Cardiac septum (tissue), 1 donor: ENCODE data around the gene DUSP22. TPM values are rescaled to one million over a fixed set of nuclear protein-coding genes. Genes with fewer than 3 reads are reported as not detected.
"Not testable (repeated sequence)": the region's sequence is repeated elsewhere in the genome, so short reads cannot be mapped to it uniquely, and the experiment has no call there.

Experiments
- DNase-seq: peaks from one replicate; pipeline ENCODE4 v3.0.0-alpha.2; 2020; ENCODE audit warnings: low spot score
- intact Hi-C: fragments of 100-400 bp; cut with DNase I; formaldehyde crosslinking; loops from one replicate; pipeline ENCODE4 v1.14.0; 2022
- total RNA-seq: library from RNA; stranded (reverse); fragmentation: NEBNext Ultra II Directional; extraction: Animal tissue kit (Norgen Biotek cat#: 25700); gene quantifications from one replicate; pipeline ENCODE4 v1.2.1, GENCODE V29; 2021
- donor health status: DM: no; HTN: no; CAD: no.

Gene DUSP22
- total RNA-seq, 1 donor from 2014 or later: 49.2 TPM

DNA sequence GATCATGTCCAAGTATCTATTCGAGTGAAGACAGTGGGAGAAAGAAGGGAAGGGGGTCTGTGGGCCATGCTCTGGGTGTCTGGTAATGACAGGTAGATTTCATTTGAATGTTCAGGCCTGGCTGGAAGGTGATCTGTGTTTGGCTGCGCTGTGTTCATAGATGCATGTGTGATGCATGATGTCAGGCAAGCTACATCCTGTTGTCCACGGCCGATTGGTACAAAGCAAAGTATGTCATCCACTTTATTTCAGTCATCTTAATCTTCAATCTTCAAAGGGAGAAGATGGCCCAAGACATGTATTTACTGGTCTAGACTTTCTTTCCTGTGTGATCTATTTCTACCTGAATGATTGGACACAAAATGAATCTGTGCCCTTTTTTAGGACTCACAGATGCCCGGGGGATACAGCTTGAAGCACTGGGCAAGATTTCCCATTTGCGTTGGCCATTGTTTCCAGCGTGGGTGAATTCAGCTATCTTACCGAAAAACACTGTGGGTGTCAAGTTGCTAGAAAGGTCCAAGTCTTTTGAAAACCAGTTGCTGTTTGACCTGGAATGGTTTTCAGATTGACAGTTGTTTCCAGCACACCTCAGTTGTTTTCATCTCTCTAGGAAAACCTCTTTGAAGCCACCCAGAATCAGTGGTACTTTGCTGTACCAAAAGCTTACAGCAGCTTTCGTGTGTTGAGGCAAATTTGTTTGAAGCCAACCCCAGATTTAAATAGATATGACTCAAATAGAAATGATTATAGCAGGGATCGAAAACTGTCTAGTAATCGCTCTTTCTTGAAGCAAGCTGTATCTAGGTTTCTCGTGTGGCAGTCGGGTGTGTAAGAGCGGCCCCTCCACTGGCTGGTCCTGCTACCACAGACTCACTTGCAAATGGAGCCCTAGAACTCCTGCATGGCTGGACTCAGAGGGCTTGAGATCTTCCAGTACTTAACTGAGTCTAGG is 27.2 kb downstream of the DUSP22 start:
- DNase-seq: peak; percentile 74
- intact Hi-C loops: no loop called here

DNA sequence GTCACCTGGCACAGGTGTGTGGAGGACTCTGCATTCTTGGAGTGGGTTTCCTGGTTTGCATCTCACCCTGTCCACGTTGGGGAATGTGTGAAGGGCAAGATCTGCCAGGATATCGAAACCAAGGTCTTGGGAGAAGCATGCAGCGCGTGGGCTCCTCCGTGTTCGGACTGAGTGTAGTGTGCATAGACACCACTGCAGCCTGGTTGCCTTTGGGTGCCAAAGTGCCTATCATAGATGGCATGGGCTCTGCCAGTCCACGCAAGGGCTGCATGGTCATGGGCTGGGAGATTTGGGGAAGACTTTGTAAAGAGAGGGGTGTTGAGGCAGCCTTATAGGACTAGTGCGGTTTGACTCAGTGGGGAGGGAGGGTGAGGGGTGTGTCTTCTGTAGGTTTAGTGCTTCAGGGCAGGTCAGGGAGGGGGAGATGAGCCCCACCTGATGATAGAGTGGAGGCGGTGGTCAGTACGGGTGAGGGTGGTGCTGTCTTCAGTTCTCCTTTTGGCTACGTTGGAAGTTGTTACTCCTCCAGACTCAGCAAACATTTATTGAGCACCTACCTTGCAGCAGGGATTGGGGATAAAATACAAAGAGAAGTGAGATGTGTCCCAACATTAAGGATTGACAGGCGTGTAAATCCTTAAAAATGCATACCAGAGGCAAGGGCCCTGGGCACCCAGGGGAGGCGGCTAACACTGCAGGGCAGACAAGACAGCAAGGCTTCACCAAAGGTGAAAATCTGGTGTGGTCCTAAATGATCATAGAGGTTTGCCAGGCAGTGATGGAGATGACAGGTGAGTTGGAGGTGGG is 28.3 kb downstream of the DUSP22 start:
- intact Hi-C loops: no loop called here
- peak; percentile 76 for DNase-seq

DNA sequence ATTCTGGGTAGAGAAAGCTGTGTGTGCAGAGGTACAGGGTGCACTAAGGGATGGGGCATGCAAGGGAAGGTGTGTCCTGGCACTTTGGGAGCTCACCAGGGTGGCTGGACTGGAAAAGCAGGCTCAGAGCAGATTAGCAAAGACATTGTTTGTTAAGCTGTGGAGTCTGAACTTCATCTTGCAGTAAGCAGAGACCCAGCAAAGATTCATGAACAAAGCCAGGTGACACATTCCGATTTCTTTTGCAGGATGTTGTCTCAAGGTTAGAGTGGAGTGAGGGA is 28.8 kb downstream of the DUSP22 start:
- DNase-seq: peak; percentile 64

DNA sequence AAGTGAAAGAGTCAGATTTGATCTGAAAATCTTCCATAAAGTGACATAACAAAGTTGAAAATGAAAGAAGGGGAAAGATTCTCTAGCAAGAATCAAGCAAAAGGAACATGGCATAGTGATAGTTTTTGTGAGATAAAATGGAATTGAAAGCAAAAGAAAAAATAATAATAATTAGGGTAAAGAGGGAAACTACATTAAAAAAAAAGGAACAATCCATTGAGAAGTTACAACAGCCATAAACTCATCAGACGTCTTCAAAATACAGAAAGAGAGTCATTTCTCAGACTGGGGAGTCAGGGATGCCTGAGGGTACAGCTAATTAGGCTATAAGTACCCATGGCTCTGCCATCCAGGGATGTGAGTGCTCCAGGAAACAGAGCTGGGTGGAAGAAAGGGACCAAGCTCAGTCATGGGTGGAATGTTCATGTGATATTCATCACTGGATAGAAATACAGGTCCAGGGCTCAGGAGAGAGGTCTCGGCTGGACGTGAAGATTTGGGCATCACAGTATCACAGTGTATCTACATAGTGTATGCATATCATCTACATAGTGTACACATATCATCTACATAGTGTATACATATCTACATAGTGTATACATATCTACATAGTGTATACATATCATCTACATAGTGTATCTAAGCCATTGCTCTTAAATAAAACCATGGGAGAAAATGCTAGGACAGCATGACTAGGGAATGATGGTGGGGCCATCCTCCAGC is 29.4 kb downstream of the DUSP22 start:
- intact Hi-C loops: no loop called here
- peak; percentile 71 for DNase-seq

More for the DNA sequence above, 28.8 kb downstream of the DUSP22 start:
- intact Hi-C loops: no loop called here

DNA sequence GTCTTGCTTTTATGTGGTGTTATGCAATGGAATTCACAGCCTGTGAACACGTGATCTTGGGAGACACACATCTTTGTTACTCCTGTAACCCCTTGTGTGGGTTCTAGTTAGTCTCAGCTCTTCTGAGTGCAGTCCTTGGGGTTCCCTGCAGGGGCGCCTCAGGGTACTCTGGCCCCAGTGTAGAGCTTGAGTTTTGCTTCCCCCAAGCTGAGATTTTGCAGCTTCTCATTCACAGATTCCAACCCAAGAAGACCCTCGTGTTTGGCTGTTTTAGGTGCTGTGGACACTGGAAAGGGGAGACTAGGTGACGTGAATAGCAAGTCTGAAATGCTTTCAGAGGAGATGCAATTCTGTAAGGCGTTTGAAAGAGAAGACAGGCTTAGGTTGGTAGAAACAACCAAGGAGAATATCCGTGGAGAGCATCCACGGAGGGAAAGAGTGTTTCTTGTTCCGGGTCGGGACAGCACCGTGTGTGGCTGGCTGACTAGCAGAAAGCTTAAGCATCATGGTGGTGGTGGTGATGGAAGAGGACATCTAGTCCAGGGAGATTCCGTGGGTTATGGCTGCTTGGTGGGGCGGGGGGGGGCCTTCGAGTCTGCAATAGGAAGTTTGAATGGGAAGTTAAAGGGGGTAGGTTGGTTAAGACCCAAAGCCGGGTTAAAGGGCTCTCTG is 30.1 kb downstream of the DUSP22 start:
- DNase-seq: peak; percentile 71

DNA sequence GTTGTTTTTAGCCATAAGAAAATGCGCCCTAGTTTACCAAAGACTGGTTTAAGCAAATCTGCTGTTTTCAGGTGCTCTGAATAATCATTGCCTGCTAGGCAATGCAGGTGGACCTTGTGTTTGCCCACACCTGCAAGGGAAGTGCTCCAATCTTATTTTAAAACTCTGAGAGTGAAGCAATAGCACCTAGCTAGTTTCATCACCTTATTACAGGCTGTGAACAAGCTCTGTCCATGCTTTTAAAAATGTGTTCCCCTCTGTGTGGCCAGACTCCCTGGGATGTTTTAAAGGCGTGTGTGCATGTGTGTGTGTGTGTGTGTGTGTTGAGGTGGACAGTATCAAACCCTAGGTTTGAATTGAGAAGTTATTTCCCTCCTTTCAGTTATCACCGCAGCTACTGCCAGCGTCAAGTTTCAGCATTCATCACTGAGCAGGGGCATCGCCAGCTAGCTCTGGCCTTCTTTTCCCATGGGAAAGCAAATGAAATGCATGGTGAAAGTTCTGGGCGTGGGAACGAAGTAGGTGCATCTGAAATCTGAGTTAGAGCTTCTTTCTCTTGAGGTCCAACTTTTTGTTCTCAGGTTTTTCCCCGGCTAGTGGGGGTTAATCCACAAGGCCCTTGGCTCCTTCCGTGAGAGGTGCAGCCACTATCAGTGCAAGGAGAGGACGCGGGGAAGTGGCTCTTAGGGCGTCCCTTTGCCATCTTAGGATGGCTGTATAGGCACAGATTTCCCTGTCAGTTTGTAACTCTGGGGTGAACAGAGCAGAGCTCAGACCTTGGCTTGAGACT is 30.8 kb downstream of the DUSP22 start:
- intact Hi-C loops: no loop called here
- DNase-seq: peak; percentile 70

More for the DNA sequence above, 30.1 kb downstream of the DUSP22 start:
- intact Hi-C loops: no loop called here

DNA sequence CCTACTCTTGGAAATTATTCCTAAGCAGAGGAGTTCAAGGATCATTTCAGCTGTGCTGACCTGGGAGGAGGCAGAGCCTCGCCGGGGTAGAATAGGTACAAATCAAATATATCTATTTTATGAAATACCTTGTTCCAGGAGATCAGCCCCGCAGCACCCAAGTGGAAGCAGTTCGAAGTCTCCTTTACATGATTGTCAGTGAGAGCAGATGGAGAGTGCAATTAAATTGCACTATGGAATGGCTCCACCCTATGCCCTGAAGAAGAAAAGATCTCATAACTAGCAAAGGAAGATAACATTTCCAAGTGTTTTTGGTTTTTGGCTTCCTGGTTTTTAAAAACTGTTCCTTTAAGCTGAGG is 31.4 kb downstream of the DUSP22 start:
- DNase-seq: no peak

DNA sequence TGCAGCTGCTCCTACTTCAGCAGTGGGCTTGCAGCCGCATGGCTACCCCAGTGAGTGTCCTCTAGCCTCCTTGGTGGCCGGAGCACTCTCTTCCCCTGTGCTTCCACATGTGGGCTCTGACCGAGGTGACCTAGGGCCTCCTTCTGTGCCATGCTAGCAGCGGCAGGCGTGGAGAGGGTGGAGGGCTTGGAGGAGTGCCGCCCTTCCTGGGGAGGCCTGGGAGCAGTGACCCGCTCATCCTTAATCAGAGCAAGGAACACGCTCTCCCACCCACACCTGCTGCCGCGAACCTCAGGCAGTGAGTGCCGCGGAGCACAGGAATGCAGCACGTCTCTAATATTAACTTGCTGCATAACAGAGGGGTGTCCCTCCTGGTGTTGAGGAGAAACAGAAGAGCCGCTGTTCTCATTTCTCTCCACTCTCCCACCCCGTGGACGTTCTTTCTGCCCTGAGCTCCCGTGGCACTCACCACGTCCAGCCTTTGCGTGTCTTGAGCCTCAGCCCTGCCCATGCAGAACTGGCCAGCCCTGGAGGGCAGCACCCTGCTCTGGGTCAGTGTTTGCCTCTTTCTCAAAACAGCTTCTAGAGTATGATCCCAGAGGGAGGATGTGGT is 31.9 kb downstream of the DUSP22 start:
- peak; percentile 80 for DNase-seq
- intact Hi-C loops: no loop called here

More for the DNA sequence above, 31.4 kb downstream of the DUSP22 start:
- intact Hi-C loops: no loop called here

DNA sequence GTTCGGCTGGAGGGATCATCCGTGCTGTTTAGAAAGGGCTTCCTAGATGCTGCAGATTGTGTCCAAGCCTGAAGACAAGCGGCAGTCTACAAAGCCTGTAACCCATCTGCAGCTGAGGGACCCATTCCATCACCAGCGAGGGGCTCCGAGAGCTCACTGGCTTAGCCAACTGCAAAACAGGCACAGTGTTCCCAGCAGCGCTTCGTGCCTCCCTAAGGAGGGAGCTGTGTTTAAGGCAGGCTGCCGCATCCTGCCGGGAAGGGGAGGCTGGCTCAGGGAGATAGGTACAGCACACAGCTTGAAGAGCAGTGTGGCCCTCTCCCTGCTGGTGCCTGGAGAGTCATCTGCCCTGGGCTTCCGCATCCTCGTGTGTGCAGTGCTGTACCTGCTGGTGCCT is 32.4 kb downstream of the DUSP22 start:
- intact Hi-C loops: no loop called here
- DNase-seq: peak; percentile 79

DNA sequence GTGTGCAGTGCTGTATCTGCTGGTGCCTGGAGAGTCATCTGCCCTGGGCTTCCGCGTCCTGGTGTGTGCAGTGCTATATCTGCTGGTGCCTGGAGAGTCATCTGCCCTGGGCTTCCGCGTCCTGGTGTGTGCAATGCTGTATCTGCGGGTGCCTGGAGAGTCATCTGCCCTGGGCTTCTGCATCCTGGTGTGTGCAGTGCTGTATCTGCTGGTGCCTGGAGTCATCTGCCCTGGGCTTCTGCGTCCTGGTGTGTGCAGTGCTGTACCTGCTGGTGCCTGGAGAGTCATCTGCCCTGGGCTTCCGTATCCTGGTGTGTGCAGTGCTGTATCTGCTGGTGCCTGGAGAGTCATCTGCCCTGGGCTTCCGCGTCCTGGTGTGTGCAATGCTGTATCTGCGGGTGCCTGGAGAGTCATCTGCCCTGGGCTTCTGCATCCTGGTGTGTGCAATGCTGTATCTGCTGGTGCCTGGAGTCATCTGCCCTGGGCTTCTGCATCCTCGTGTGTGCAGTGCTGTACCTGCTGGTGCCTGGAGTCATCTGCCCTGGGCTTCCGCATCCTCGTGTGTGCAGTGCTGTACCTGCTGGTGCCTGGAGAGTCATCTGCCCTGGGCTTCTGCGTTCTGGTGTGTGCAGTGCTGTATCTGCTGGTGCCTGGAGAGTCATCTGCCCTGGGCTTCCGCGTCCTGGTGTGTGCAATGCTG is 33.0 kb downstream of the DUSP22 start:
- intact Hi-C loops: not testable (repeated sequence)
- peak; percentile 74 for DNase-seq

DNA sequence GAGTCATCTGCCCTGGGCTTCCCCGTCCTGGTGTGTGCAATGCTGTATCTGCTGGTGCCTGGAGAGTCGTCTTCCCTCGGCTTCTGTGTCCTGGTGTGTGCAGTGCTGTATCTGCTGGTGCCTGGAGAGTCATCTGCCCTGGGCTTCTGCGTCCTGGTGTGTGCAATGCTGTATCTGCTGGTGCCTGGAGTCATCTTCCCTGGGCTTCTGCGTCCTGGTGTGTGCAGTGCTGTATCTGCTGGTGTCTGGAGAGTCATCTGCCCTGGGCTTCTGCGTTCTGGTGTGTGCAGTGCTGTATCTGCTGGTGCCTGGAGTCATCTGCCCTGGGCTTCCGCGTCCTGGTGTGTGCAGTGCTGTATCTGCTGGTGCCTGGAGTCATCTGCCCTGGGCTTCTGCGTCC is 33.8 kb downstream of the DUSP22 start:
- peak; percentile 75 for DNase-seq
- intact Hi-C loops: not testable (repeated sequence)

DNA sequence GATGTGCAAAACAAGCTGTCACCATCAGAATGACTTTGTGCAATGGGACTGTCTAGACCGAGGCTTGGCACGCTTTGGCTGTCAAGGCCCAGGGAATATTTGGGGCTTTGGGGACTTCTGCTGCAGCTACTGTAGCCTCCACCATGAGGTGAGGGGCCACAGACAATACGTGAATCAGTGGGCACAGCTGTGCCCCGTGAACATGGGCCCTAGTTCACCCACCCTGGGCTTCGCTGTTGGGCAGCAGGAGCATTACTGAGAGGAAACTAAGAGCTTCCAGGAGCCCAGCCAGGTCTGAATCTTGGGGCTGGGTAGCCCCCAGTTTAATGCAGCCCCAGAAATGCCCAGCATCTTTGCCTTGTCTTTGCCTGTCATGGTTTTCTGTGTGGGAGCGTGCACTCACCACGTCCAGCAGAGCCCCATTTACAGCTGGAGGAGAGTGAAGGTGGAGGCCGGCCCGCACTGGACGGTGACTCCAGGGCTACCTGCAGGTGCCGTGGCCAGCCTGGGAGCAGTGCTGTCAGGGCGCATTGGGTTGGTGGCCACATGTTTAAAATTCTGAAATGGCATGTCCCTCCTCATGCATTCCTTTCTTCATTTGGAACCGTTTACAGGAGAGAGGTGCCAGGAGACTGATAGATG is 34.7 kb downstream of the DUSP22 start:
- peak; percentile 81 for DNase-seq
- intact Hi-C loops: no loop called here

DNA sequence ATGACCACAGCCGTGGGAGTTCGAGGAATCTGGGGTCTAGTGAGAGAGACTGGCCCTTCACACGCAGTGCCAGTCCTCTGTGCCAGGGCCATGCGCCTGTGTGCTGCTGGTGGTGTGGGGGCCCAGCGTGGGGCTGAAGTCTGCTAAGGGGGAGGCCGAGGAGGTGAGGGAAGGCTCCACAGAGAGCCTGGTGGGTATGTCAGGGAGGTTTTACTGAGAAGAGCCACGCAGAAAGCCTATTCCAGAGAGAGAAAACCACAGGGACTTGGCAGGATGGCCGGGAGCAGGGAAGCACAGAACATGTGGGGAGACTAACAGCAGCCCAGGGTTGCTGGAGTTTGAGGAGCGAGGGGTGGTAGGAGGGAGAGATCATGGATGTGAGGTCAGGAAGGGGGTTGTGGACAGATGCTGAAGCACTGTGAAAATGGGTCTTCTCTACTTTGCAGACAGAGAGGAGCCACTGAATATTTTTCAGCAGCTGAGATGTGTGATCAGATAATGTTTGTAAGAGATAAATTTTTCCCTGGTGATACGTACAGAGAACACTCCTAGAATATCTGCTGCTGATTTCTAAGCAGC is 35.3 kb downstream of the DUSP22 start:
- intact Hi-C loops: no loop called here
- peak; percentile 79 for DNase-seq

DNA sequence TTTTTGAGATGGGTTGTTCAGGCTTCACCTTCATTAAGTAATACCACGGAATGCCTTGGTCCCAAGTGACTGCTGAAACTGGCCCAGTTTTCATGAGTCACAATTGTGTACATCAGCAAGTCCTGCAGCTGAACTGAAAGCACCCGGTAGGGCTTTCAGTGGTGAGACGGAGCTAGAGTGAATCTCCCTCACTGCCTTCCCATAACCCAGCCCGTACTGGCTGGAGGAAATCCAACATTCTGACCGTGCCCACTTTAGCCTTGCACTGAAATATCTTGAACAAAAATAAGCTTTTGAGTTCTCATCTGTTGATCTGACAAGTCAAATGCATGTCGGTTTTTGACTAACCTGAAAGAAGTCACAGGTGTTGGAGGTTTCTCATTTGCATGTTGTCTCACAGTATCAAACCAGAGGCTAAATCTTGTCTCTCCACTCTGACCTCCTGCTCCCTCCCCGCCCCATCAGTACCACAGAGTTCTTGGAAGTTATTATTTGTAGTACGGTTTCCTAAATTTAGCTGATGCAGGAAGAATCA is 35.9 kb downstream of the DUSP22 start:
- intact Hi-C loops: no loop called here
- DNase-seq: peak; percentile 79

DNA sequence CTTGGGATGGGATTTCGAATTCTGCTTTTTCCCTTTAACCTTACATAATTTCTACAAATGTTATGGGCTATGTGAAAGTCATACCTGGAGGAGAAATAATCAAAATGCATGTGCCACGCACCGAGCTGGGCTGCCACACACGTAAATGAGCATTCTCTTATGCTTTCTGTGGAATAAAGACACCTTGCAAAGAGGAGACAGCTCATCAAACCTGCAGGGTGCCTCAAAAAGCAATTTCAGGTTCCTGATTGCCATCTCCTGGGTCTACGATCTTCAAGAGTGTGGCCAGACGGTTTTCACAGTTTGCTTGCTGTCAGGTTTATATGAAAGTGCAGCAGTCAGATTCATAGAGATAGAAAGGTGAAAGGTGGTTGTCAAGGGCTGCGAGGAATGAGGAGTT is 36.6 kb downstream of the DUSP22 start:
- DNase-seq: peak; percentile 63
- intact Hi-C loops: no loop called here

DNA sequence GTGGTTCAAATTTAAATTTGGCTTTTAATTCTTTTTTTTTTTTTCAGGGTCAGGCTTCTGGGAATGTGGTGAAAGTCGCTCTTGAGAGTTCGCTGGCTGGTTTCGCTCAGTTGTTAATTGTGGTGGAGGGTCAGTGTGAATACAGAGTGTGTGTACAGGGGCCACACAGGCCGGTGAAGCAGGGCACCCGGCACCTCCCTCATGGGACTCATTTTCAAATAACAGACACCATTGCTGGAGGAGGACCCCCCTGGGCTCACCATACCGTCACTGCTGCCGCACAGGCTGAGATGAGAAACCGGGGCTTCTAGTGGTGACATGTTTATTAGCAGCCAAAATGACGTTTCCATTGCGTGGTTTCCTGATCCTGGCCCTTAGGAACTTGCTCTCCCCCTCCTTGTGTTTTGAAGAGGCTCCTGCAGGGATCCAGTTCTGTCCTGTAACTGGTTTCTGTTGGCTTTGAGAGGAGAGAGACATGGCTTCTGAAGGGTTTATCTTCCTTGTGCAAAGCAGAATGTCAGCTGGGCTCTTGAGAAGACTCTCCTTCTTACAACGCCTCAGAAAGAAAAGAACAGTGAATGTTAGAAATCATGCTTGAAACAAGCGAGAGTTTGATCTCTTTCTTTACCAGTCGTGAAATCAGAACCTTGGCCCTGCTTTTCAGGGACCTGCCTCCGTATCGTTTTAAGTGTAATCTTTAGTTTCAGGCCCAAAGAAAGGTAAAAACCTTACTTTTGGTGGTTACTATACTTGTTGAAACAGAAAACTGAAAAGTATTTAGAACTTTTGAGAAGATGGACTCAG is 37.8 kb downstream of the DUSP22 start:
- intact Hi-C loops: loop anchor here (5.0 kb wide), 1 partner anchor 38 kb away; the partner anchor contains the start of gene DUSP22
- peak; percentile 73 for DNase-seq
